Cardiac septum (tissue), 1 donor: Measurements from ENCODE around the gene PRSS3. TPM values are rescaled to one million over a fixed set of nuclear protein-coding genes. Genes with fewer than 3 reads are reported as not detected.
"Not testable (repeated sequence)": the region's sequence is repeated elsewhere in the genome, so short reads cannot be mapped to it uniquely, and the experiment has no call there.

Source experiments
- DNase-seq: peaks from one replicate; pipeline ENCODE4 v3.0.0-alpha.2; 2020; ENCODE audit warnings: low spot score
- intact Hi-C: fragments of 100-400 bp; cut with DNase I; formaldehyde crosslinking; loops from one replicate; pipeline ENCODE4 v1.14.0; 2022
- total RNA-seq: library from RNA; stranded (reverse); fragmentation: NEBNext Ultra II Directional; extraction: Animal tissue kit (Norgen Biotek cat#: 25700); gene quantifications from one replicate; pipeline ENCODE4 v1.2.1, GENCODE V29; 2021
- donor health status: DM: no; HTN: no; CAD: no.

Gene PRSS3
- total RNA-seq, 1 donor from 2014 or later, result not detected

DNA sequence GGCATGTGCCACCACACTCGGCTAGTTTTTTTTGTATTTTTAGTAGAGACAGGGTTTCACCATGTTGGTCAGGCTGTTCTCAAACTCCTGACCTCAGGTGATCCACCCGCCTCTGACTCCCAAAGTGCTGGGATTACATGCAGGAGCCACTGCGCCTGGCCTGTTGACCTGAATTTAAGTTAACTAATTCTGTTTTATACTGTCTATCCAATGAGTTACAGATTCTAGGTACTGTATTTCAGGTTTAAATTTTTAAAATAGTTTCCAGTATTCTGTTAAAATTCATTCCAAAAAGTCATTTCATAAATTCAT is 52.5 kb downstream of the PRSS3 start:
- DNase-seq, intact Hi-C loops: not testable (repeated sequence)

Other genes starting within 250 kb of the PRSS3 start
- 38.8 TPM for gene UBE2R2, start 21.6 kb downstream of the PRSS3 start, total RNA-seq